HG02884 (cell line): ENCODE results near the gene CEMP1.
"Not testable (repeated sequence)": the region's sequence is repeated elsewhere in the genome, so short reads cannot be mapped to it uniquely, and the experiment has no call there.

Source experiments
- ATAC-seq: cut with Tn5 transposase; IDR thresholded peaks from one replicate; pipeline ENCODE4 v1.9.1; 2021; ENCODE audit warnings: mild to moderate bottlenecking, moderate library complexity; ENCODE audit not compliant: unreplicated experiment

The CEMP1 gene

GRCh38 chr16:2531371-2531695 lies at the start of gene CEMP1:
CEMP1 (minus strand) TSS chr16:2531408; CDS start chr16:2531073, 335 bp downstream.
- no peak for ATAC-seq

- not testable (repeated sequence) for ATAC-seq
These were observed 49.6 kb upstream of the CEMP1 start for GRCh38 chr16:2580818-2581217.

- not testable (repeated sequence) for ATAC-seq
These were observed 48.9 kb upstream of the CEMP1 start for GRCh38 chr16:2580143-2580542.

- ATAC-seq, result not testable (repeated sequence)
These were observed 47.7 kb upstream of the CEMP1 start for GRCh38 chr16:2578905-2579304.

- ATAC-seq, result not testable (repeated sequence)
These were observed 45.8 kb upstream of the CEMP1 start for GRCh38 chr16:2577044-2577443.

- ATAC-seq, result not testable (repeated sequence)
These were observed 44.6 kb upstream of the CEMP1 start for GRCh38 chr16:2575839-2576238.

GRCh38 chr16:2572704-2573103 lies 41.5 kb upstream of the CEMP1 start:
- not testable (repeated sequence) for ATAC-seq

GRCh38 chr16:2568573-2568972 lies 37.4 kb upstream of the CEMP1 start:
- ATAC-seq, result not testable (repeated sequence)

GRCh38 chr16:2567506-2567905 lies 36.3 kb upstream of the CEMP1 start:
- not testable (repeated sequence) for ATAC-seq

- ATAC-seq, result not testable (repeated sequence)
These were observed 29.6 kb upstream of the CEMP1 start for GRCh38 chr16:2560798-2561133.

- ATAC-seq, result not testable (repeated sequence)
These were observed 29.1 kb upstream of the CEMP1 start for GRCh38 chr16:2560131-2560797.

GRCh38 chr16:2557150-2557549 lies 25.9 kb upstream of the CEMP1 start:
- ATAC-seq, result not testable (repeated sequence)

GRCh38 chr16:2554709-2555425 lies 23.7 kb upstream of the CEMP1 start:
- ATAC-seq, result not testable (repeated sequence)

- not testable (repeated sequence) for ATAC-seq
These were observed 20.2 kb upstream of the CEMP1 start for GRCh38 chr16:2551420-2551889.

- not testable (repeated sequence) for ATAC-seq
These were observed 19.2 kb upstream of the CEMP1 start for GRCh38 chr16:2550283-2550878.

GRCh38 chr16:2543771-2544170 lies 12.6 kb upstream of the CEMP1 start:
- ATAC-seq, result not testable (repeated sequence)

- not testable (repeated sequence) for ATAC-seq
These were observed 10.2 kb upstream of the CEMP1 start for GRCh38 chr16:2541409-2541808.

GRCh38 chr16:2540912-2541311 lies 9.7 kb upstream of the CEMP1 start:
- not testable (repeated sequence) for ATAC-seq

GRCh38 chr16:2539845-2540458 lies 8.7 kb upstream of the CEMP1 start:
- ATAC-seq, result not testable (repeated sequence)

- not testable (repeated sequence) for ATAC-seq
These were observed 8.1 kb upstream of the CEMP1 start for GRCh38 chr16:2539192-2539844.
